Measurements from ENCODE around the gene HTD2. TPM values are rescaled to one million over a fixed set of nuclear protein-coding genes. Genes with fewer than 3 reads are reported as not detected.
A peak's percentile ranks its signal among the peaks of the same experiment; 100 is the strongest.
"Not testable (repeated sequence)": the region's sequence is repeated elsewhere in the genome, so short reads cannot be mapped to it uniquely, and the experiment has no call there.

The HTD2 gene
- total RNA-seq, 1 experiment from 2014 or later: 10.4 TPM

DNA sequence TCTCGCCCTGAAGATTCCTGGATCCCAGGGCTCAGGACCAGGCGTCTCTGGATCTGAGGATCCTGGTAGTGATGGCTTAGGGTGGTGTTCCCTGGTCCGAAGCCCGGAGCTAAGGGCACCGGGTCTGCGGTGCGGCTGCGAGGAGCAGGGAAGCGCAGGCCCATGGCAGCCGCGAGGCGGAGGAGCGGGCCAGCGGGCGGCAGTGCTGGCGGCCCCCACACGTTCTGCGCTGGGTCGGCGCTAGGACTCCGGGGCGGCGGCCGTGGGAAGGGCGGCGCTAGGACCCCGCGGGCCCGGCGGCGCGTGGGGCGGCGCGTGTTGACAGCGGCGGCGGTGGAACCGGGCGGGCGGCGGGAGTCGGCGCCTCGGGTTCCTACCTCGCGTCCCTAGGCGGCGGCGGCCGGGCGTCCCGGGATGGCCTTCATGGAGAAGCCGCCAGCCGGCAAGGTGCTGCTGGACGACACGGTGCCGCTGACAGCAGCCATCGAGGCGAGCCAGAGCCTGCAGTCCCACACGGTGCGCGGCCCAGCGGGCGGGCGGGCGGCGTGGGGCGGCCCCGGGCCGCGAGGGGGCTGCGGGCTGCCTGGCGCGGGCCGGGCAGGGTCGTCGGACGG, 26.4 kb downstream of the HTD2 start, which contains the start of gene PXK:
TSS of gene PXK (plus strand) at position 318 of the 614 bp plus-strand sequence. CDS start at position 415, 97 bp downstream.
- peak; percentile 60 for DNase-seq (ENCODE audit: low read depth)

- DNase-seq (ENCODE audit: low read depth): peak; percentile 35
These were observed 27.1 kb downstream of the HTD2 start for GRCh38 chr3:58333206-58334012.

- no peak for DNase-seq (ENCODE audit: low read depth)
These were observed 27.6 kb downstream of the HTD2 start for GRCh38 chr3:58334013-58334321.

DNA sequence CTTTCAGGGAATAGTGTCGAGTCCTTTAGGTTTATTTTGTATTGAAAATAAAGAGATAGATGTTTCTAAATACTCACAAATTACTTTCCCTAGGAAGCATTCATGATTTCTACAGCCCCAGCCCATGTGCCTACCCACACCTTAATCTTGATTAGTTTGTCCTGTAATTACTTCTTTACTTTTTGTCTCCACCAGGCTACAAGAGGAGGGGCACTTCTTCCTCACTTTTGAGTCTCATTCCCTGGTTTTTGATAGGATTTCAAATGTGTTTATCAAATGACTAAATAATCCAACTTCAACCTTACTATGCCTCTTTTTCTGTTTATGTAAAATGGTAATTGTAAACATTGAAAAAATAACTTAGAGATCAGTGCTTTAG, 28.2 kb downstream of the HTD2 start:
- DNase-seq (ENCODE audit: low read depth): no peak

DNA sequence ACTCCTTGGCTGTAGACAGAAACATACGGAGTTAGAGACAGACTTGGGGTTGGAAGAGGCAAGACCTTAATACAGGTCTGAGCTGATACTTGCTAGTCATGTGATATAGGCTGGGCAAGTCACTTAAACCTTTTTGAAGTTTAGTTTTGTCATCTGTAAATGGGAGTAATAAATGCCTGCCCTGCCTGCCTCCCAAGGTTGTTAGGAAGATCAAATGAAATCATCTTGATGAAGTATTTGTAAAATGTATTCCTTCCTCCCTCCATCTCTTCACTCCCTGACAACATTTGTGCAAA, 29.3 kb downstream of the HTD2 start:
- DNase-seq (ENCODE audit: low read depth): no peak

DNA sequence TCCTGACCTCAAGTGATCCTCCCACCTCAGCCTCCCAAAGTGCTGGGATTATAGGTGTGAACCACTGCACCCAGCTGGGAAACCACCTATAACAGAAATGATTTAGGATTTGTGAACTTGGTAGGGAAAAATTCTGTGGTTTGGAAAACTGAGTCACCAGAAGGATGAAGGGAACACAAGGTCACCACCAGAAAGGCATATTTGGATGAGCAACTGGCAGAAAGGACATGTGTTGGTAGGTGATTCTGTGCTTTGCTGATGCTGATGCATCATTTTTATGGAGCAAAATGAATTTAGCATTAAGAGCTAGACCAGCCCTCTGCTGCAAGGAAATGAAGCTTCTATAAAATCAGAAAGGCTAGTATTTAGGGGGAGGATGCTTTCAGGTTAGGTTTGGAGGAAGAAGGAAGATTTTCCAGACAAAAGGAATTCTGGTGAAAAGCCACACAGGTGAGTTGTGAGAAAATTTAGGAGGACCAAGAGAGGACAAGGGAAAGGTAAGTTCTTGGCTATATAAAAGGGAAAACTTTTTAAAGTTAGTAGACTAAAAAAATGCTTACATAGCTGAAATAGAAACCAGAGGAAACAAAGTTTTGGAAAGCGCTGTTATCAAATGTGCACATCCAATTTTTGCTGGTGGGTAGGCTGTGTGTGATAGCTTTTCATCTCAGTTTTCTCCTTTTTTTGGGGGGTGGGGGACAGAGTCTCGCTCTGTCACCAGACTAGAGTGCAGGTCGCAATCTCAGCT, 30.0 kb downstream of the HTD2 start:
- peak; percentile 89 for DNase-seq (ENCODE audit: low read depth)

- no peak for DNase-seq (ENCODE audit: low read depth)
These were observed 30.9 kb downstream of the HTD2 start for GRCh38 chr3:58337190-58337589.

DNA sequence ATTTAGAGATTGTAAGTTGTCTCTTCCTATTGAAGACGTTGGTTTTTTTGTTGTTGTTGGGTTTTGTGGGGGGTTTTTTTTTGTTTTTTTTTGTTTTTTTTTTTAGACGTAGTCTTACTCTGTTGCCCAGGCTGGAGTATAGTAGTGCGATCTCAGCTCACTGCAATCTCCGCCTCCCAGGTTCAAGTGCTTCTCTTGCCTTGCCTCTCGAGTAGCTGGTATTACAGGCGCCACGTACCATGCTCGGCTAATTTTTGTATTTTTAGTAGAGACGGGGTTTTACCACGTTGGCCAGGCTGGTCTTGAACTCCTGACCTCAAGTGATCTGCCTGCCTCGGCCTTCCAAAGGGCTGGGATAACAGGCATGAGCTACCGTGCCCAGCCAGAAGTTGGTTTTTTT, 32.8 kb downstream of the HTD2 start:
- DNase-seq (ENCODE audit: low read depth): not testable (repeated sequence)

DNA sequence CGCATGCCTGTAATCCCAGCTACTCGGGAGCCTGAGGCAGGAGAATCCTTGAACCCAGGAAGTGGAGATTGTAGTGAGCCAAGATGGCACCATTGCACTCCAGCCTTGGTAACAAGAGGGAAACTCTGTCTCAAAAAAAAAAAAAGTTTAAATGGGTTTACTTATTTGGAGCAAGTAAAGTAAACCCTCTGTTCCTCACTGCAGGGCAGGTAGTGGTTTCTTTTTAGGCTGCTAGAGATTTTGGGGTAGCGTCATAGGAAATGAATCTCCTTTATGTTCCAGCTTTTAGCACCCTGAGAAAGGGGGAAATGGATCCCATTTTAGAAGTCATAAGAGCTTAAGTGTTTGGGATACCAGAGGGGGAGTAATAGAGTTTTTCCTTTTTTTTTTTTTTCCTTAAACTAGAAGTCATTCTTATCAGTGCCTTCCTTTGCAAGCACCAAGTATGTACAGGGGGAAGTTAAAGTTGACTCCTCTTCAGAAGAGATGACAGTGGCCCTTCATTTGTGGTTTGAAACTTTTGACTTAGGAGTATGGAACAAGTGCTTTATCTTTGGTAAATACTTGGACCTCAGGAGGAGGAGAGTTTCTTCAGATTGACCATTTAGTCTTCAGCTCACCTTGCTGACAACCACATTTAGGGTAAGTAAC, 34.4 kb downstream of the HTD2 start:
- no peak for DNase-seq (ENCODE audit: low read depth)

DNA sequence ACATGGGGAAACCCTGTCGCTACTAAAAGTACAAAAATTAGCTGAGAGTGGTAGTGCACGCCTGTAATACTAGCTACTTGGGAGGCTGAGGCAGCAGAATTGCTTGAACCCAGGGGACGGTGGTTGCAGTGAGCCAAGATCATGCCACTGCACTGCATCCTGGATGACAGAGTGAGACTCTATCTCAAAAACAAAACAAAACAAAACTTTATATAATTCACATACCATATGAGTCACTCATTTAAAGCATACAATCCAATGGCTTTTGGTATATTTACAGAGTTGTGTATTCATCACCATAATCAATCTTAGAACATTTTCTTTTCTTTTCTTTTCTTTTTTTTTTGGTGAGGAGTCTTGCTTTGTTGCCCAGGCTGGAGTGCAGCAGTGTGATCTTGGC, 35.1 kb downstream of the HTD2 start:
- DNase-seq (ENCODE audit: low read depth): peak; percentile 11

GRCh38 chr3:58342676-58343075, 36.4 kb downstream of the HTD2 start:
- DNase-seq (ENCODE audit: low read depth): no peak

- DNase-seq (ENCODE audit: low read depth): no peak
These were observed 39.1 kb downstream of the HTD2 start for GRCh38 chr3:58345457-58345856.

- no peak for DNase-seq (ENCODE audit: low read depth)
These were observed 40.0 kb downstream of the HTD2 start for GRCh38 chr3:58346368-58346767.

GRCh38 chr3:58347984-58348383, 41.7 kb downstream of the HTD2 start:
- no peak for DNase-seq (ENCODE audit: low read depth)

DNA sequence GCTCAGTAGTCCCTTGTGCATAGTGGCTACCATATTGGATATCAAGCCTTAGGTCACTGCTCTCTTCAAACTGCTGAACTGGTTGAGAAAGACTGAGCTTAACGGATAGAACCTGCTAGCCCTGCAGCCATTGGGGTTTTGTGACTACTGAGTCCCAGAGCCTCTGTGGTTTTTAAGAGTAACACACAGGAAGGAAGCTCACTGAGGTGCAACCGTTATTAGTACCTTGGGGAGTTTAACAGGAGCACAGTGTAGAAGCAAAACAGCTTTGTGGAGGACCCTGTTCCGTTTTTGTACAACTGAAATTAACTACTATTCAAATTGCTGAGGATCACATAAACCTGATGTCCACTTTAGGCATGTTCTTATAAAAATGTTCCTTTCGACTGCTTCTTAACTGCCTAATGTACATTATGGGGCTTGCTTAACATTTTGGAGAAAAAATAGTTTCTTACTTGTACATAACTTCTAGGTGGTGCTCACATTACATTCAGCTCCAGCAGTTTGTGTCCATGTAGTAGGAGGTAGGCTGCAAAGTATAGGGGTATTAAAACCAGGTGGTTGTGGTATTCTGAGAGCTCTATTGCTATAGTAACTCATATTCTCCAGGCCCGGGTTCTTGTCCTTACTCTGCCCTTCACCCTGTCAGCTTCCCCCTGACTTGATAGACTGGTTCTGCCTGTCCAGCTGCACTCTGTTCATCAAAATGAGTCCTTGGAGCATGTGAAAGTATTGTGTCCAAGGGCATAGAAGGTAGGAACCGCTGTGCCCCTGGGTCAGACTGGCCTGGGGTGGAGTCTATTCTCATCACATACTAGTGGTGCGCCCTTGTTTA, 43.7 kb downstream of the HTD2 start:
- no peak for DNase-seq (ENCODE audit: low read depth)

DNA sequence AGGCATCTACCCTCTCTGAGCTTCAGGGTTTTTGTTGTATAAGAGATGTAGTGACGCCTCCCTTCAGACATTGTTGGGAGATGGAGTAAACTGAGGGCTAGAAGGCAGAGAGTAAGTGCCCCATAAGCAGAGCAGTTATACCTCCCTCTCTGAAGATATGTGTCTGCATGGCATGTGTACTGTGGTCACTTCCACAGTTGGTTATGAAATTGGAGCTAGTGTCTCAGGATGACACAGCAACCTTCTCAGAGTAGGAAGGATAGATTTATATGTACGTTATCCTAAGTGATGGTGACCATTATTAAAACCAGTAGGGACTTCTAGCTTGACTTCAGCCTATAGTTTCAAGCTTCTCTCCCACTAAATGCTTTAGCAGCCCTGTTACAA, 44.3 kb downstream of the HTD2 start:
- peak; percentile 31 for DNase-seq (ENCODE audit: low read depth)

DNA sequence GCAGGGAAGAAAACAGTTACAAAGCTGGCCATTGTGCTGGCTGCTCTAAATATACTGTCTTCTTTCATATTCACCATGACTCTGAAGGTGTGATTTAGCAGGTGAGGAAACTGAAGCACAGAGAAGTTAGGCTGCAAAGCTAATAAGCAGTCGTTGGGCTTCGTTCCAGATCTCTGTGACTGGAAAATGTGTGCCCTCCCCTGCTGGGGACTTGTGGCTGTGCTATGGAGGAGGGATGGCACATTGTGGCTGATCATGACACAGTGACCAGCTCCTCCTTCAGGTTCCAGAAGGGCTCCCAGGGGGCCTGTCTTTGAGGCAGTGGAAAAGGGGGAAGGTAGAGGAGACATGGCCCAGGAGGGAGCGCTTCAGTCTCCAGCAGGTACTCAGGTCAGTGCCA, 45.6 kb downstream of the HTD2 start:
- DNase-seq (ENCODE audit: low read depth): no peak

- no peak for DNase-seq (ENCODE audit: low read depth)
These were observed 46.3 kb downstream of the HTD2 start for GRCh38 chr3:58352626-58353025.

GRCh38 chr3:58353722-58354553, 47.6 kb downstream of the HTD2 start:
- peak; percentile 9 for DNase-seq (ENCODE audit: low read depth)

DNA sequence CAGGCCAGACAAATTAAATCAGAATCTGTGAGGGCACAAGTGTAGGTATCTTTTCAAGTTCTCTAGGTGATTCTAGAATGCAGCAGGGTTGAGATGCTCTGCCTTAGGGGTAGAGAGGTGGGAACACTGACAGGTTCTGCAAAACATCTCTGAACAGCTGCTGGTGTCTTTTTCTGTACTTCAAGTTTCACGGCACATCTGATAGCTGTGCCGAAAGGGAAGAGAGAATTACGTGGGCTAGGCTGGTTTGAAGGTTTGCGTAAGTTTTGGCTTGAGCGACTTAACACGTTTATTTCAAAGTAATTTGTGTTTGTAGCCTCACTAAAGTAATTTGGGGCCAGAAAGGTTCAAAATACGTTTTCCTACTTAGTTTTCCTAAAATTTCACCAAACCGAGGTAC, 48.9 kb downstream of the HTD2 start:
- no peak for DNase-seq (ENCODE audit: low read depth)

DNA sequence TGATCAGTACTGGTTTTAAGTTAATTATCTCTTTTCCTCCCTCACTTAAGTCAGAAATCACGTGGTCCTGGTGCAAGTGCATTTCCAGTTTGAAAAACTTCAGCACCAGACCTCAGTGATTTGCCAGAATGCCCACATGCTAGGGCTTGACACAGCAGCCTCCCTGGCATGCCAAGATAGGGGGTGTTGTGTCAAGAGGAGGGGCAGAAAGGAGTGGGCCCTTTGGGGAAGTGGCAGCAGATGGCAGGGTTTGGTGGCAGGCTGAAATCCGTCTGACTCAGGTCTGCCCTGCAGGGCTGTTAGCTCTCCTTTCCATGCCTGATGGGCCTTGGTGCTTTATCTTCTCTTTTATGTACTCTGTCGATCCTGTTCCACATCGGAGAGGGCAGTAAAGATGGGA, 49.7 kb downstream of the HTD2 start:
- DNase-seq (ENCODE audit: low read depth): peak; percentile 5

Data from M059J (cell line).